ENCODE results near the gene TSHZ2. TPM values are rescaled to one million over a fixed set of nuclear protein-coding genes. Genes with fewer than 3 reads are reported as not detected.

TSHZ2 gene
- total RNA-seq, 2 experiments from 2014 or later = 34.1 to 37.8 TPM

GRCh38 chr20:53152228-53152627, 180.1 kb downstream of the TSHZ2 start:
- Mint-ChIP-seq H3K27ac (no peak overlapping the region), H3K4me1 (ENCODE audit: low read depth) (peaks cover 71% of the 10 kb centered on the region), H3K27me3 (ENCODE audit: low read depth) (no peaks in the 10 kb centered on the region), H3K36me3 (ENCODE audit: low read depth) (peaks cover 4% of the 10 kb centered on the region), H3K9me3 (no peaks in the 10 kb centered on the region), H3K4me3 (no peak overlapping the region)
- CTCF ChIA-PET = no interaction called here
- DNase-seq = no peak
- intact Hi-C loops (cut with micrococcal nuclease) = loop anchor here (10.0 kb wide), 1 partner anchor 657 kb away; no protein-coding TSS in a partner anchor

- Mint-ChIP-seq H3K36me3 (ENCODE audit: low read depth) (peaks cover 13% of the 10 kb centered on the region), H3K27ac (no peak overlapping the region), H3K27me3 (ENCODE audit: low read depth) (no peaks in the 10 kb centered on the region), H3K4me1 (ENCODE audit: low read depth) (peaks cover 62% of the 10 kb centered on the region), H3K9me3 (no peaks in the 10 kb centered on the region), H3K4me3 (no peak overlapping the region)
- peak; percentile 58 for DNase-seq
- CTCF ChIA-PET = no interaction called here
- intact Hi-C loops (cut with micrococcal nuclease) = loop anchor here (1.0 to 10.0 kb wide), 2 partner anchors 8 to 660 kb away; no protein-coding TSS in a partner anchor
Measured at GRCh38 chr20:53154540-53154939, 182.4 kb downstream of the TSHZ2 start.

- Mint-ChIP-seq H3K36me3 (ENCODE audit: low read depth) (peaks cover 13% of the 10 kb centered on the region), H3K4me3 (no peak overlapping the region), H3K27ac (no peak overlapping the region), H3K9me3 (no peaks in the 10 kb centered on the region), H3K4me1 (ENCODE audit: low read depth) (peaks cover 56% of the 10 kb centered on the region), H3K27me3 (ENCODE audit: low read depth) (no peaks in the 10 kb centered on the region)
- CTCF ChIA-PET = interaction anchor here (0.7 to 1.2 kb wide), 3 partner anchors 45 to 390 kb away, joined by 3 read pairs; no protein-coding TSS in a partner anchor
- DNase-seq = peak; percentile 46
- intact Hi-C loops (cut with micrococcal nuclease) = loop anchor here (2.0 to 10.0 kb wide), 2 partner anchors 59 to 663 kb away; no protein-coding TSS in a partner anchor
Measured at GRCh38 chr20:53157443-53158408, 185.6 kb downstream of the TSHZ2 start.

GRCh38 chr20:53159160-53159559, 187.0 kb downstream of the TSHZ2 start:
- no peak overlapping the region for H3K27ac Mint-ChIP-seq
- intact Hi-C loops (cut with micrococcal nuclease) = loop anchor here (2.0 to 10.0 kb wide), 2 partner anchors 58 to 664 kb away; no protein-coding TSS in a partner anchor
- peaks cover 47% of the 10 kb centered on the region for H3K4me1 Mint-ChIP-seq (ENCODE audit: low read depth)
- no peak for DNase-seq
- no peak overlapping the region for H3K4me3 Mint-ChIP-seq
- CTCF ChIA-PET = interaction anchor here (0.6 to 1.0 kb wide), 2 partner anchors 10 to 57 kb away, joined by 3 to 4 read pairs; no protein-coding TSS in a partner anchor
- H3K36me3 Mint-ChIP-seq (ENCODE audit: low read depth) = peaks cover 13% of the 10 kb centered on the region
- H3K27me3 Mint-ChIP-seq (ENCODE audit: low read depth) = no peaks in the 10 kb centered on the region
- no peaks in the 10 kb centered on the region for H3K9me3 Mint-ChIP-seq

GRCh38 chr20:53161073-53161472, 188.9 kb downstream of the TSHZ2 start:
- no peaks in the 10 kb centered on the region for H3K27me3 Mint-ChIP-seq (ENCODE audit: low read depth)
- peaks cover 14% of the 10 kb centered on the region for H3K36me3 Mint-ChIP-seq (ENCODE audit: low read depth)
- H3K27ac Mint-ChIP-seq = peak overlapping the region; percentile 63
- no peak for DNase-seq
- no peak overlapping the region for H3K4me3 Mint-ChIP-seq
- intact Hi-C loops (cut with micrococcal nuclease) = no loop called here
- CTCF ChIA-PET = interaction anchor here (0.8 kb wide), 1 partner anchor 20 kb away, joined by 3 read pairs; no protein-coding TSS in a partner anchor
- H3K4me1 Mint-ChIP-seq (ENCODE audit: low read depth) = peaks cover 31% of the 10 kb centered on the region
- no peaks in the 10 kb centered on the region for H3K9me3 Mint-ChIP-seq

GRCh38 chr20:53161473-53161872, 189.3 kb downstream of the TSHZ2 start:
- no peak for DNase-seq
- Mint-ChIP-seq H3K4me3 (no peak overlapping the region), H3K27ac (no peak overlapping the region), H3K36me3 (ENCODE audit: low read depth) (peaks cover 16% of the 10 kb centered on the region), H3K9me3 (no peaks in the 10 kb centered on the region), H3K4me1 (ENCODE audit: low read depth) (peaks cover 27% of the 10 kb centered on the region), H3K27me3 (ENCODE audit: low read depth) (no peaks in the 10 kb centered on the region)
- intact Hi-C loops (cut with micrococcal nuclease) = no loop called here
- CTCF ChIA-PET = interaction anchor here (0.8 kb wide), 1 partner anchor 19 kb away, joined by 3 read pairs; no protein-coding TSS in a partner anchor

- H3K36me3 Mint-ChIP-seq (ENCODE audit: low read depth) = peaks cover 17% of the 10 kb centered on the region
- CTCF ChIA-PET = no interaction called here
Measured at GRCh38 chr20:53162251-53162835, 190.2 kb downstream of the TSHZ2 start.

GRCh38 chr20:53163486-53163885, 191.3 kb downstream of the TSHZ2 start:
- CTCF ChIA-PET = interaction anchor here (0.6 to 1.4 kb wide), 2 partner anchors 11 to 46 kb away, joined by 3 to 6 read pairs; no protein-coding TSS in a partner anchor
- H3K9me3 Mint-ChIP-seq = no peaks in the 10 kb centered on the region
- H3K4me1 Mint-ChIP-seq (ENCODE audit: low read depth) = peaks cover 23% of the 10 kb centered on the region
- intact Hi-C loops (cut with micrococcal nuclease) = no loop called here
- no peak for DNase-seq
- no peaks in the 10 kb centered on the region for H3K27me3 Mint-ChIP-seq (ENCODE audit: low read depth)
- H3K36me3 Mint-ChIP-seq (ENCODE audit: low read depth) = peaks cover 8% of the 10 kb centered on the region
- H3K4me3 Mint-ChIP-seq = no peak overlapping the region
- no peak overlapping the region for H3K27ac Mint-ChIP-seq

More at GRCh38 chr20:53162251-53162835, 190.2 kb downstream of the TSHZ2 start:
- Mint-ChIP-seq H3K4me3 (no peak overlapping the region), H3K27me3 (ENCODE audit: low read depth) (no peaks in the 10 kb centered on the region), H3K9me3 (no peaks in the 10 kb centered on the region), H3K27ac (no peak overlapping the region), H3K4me1 (ENCODE audit: low read depth) (peaks cover 26% of the 10 kb centered on the region)
- no peak for DNase-seq
- intact Hi-C loops (cut with micrococcal nuclease) = no loop called here

GRCh38 chr20:53164072-53164471, 191.9 kb downstream of the TSHZ2 start:
- no peaks in the 10 kb centered on the region for H3K27me3 Mint-ChIP-seq (ENCODE audit: low read depth)
- peaks cover 8% of the 10 kb centered on the region for H3K36me3 Mint-ChIP-seq (ENCODE audit: low read depth)
- H3K27ac Mint-ChIP-seq = no peak overlapping the region
- CTCF ChIA-PET = interaction anchor here (1.4 kb wide), 1 partner anchor 45 kb away, joined by 6 read pairs; no protein-coding TSS in a partner anchor
- peaks cover 25% of the 10 kb centered on the region for H3K4me1 Mint-ChIP-seq (ENCODE audit: low read depth)
- H3K4me3 Mint-ChIP-seq = no peak overlapping the region
- H3K9me3 Mint-ChIP-seq = no peaks in the 10 kb centered on the region
- DNase-seq = no peak
- intact Hi-C loops (cut with micrococcal nuclease) = no loop called here

- Mint-ChIP-seq H3K9me3 (no peaks in the 10 kb centered on the region), H3K27me3 (ENCODE audit: low read depth) (no peaks in the 10 kb centered on the region), H3K4me3 (no peak overlapping the region), H3K4me1 (ENCODE audit: low read depth) (peaks cover 25% of the 10 kb centered on the region), H3K36me3 (ENCODE audit: low read depth) (peaks cover 8% of the 10 kb centered on the region), H3K27ac (no peak overlapping the region)
- CTCF ChIA-PET = no interaction called here
- intact Hi-C loops (cut with micrococcal nuclease) = no loop called here
- no peak for DNase-seq
Measured at GRCh38 chr20:53165452-53165851, 193.3 kb downstream of the TSHZ2 start.

- CTCF ChIA-PET = interaction anchor here (1.1 kb wide), 1 partner anchor 10 kb away, joined by 4 read pairs; no protein-coding TSS in a partner anchor
- Mint-ChIP-seq H3K36me3 (ENCODE audit: low read depth) (peaks cover 4% of the 10 kb centered on the region), H3K4me3 (no peak overlapping the region), H3K9me3 (no peaks in the 10 kb centered on the region), H3K4me1 (ENCODE audit: low read depth) (peaks cover 21% of the 10 kb centered on the region), H3K27ac (no peak overlapping the region), H3K27me3 (ENCODE audit: low read depth) (no peaks in the 10 kb centered on the region)
- DNase-seq = no peak
- intact Hi-C loops (cut with micrococcal nuclease) = no loop called here
Measured at GRCh38 chr20:53168491-53168890, 196.3 kb downstream of the TSHZ2 start.

GRCh38 chr20:53170196-53170595, 198.0 kb downstream of the TSHZ2 start:
- CTCF ChIA-PET = no interaction called here

More at GRCh38 chr20:53170196-53170595, 198.0 kb downstream of the TSHZ2 start:
- H3K9me3 Mint-ChIP-seq = no peaks in the 10 kb centered on the region
- no peak overlapping the region for H3K4me3 Mint-ChIP-seq
- H3K4me1 Mint-ChIP-seq (ENCODE audit: low read depth) = peaks cover 31% of the 10 kb centered on the region
- intact Hi-C loops (cut with micrococcal nuclease) = no loop called here
- no peak for DNase-seq
- H3K27ac Mint-ChIP-seq = no peak overlapping the region
- peaks cover 7% of the 10 kb centered on the region for H3K36me3 Mint-ChIP-seq (ENCODE audit: low read depth)
- H3K27me3 Mint-ChIP-seq (ENCODE audit: low read depth) = no peaks in the 10 kb centered on the region

Measured in activated naive CD4-positive, alpha-beta T cell treated with anti-CD3 and anti-CD28 coated beads for 36 hours (primary cell).